NT2/D1 (cell line): ENCODE data around the gene UBE2L6.
A peak's percentile ranks its signal among the peaks of the same experiment; 100 is the strongest.

Experiments used
- DNase-seq: peaks from one replicate; pipeline ENCODE4 v3.0.0-alpha.2; 2011; ENCODE audit warnings: low read depth, low spot score
- H3K27me3 ChIP-seq: 2 replicates; pipeline ENCODE4 v1.6.0; 2011; ENCODE audit warnings: mild to moderate bottlenecking; ENCODE audit not compliant: insufficient read length, insufficient read depth
- H3K36me3 ChIP-seq: 2 replicates; pipeline ENCODE4 v1.6.1; 2011; ENCODE audit warnings: mild to moderate bottlenecking, low read length, mixed read lengths; ENCODE audit not compliant: insufficient read depth, insufficient read length
- H3K4me1 ChIP-seq: 2 replicates; pipeline ENCODE4 v1.5.1; 2011; ENCODE audit not compliant: insufficient read depth, insufficient read length
- H3K4me3 ChIP-seq: 2 replicates; pipeline ENCODE4 v1.5.1; 2011; ENCODE audit warnings: low read depth; ENCODE audit not compliant: insufficient read length
- H3K9ac ChIP-seq: 2 replicates; pipeline ENCODE4 v1.6.0; 2011; ENCODE audit warnings: low read depth; ENCODE audit not compliant: insufficient read length
- H3K9me3 ChIP-seq: 2 replicates; pipeline ENCODE4 v1.5.1; 2011; ENCODE audit warnings: mild to moderate bottlenecking, low read length; ENCODE audit not compliant: insufficient read depth
- SUZ12 ChIP-seq: IDR thresholded peaks from 2 replicates; pipeline ENCODE4 v1.6.1; 2011; ENCODE audit not compliant: insufficient read length, insufficient read depth; ENCODE audit errors: extremely low read depth
- YY1 ChIP-seq: IDR thresholded peaks from 2 replicates; pipeline ENCODE4 v1.6.1; 2011; ENCODE audit not compliant: insufficient read length, insufficient read depth
- ZNF274 ChIP-seq: IDR thresholded peaks from 2 replicates; pipeline ENCODE4 v1.6.1; 2011; ENCODE audit warnings: mild to moderate bottlenecking, low read depth, low read length

Gene UBE2L6

DNA sequence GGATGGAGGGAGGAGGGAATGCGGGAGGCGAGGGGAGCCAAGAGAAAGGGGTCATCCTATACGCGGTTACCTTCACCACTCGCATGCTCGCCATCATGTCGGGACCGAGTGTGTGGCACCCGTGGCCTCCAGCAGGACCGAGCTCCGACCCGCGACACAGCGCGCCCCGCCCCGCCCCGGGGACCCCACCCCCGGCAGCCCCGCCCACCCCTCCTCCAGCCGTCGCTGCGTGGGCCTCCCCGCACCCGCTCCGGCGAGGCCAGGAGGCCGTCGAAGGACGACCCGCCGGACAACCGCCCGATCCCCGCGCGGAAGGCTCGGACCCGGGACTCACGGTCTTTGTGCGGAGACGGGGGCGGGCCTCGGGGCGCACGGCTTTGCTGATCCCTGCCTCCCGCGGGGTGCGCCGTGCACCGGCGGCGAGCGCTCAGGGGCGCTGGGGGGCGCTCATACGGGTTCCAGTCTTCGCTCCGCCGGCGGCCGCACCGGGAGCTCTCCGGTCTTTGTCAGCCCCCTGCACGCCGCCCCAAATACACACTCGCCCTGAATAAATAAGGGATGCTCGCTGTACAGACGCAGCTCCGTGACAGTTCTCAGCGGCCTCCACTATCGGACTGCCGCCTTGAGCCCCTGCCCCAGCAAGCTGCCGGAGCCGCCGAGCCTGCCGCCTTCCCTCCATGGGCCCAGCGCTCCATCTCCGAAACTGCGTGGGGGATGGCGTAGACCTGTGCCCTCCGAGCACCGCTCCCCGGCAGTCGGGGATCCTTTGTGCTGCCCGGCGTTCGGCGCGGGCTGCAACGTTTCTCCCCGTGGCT, at the start of gene UBE2L6:
Gene UBE2L6 (minus strand): TSS at position 158 of the 815 bp plus-strand sequence. CDS start 61 bp downstream, at position 97.
- Histone ChIP-seq H3K9me3 (no peaks in the 10 kb centered on the region), H3K9ac (peak within 1 kb of the TSS; percentile 94), H3K36me3 (no peaks in the 10 kb centered on the region), H3K4me3 (peak within 1 kb of the TSS; percentile 81), H3K4me1 (peaks cover 8% of the 10 kb centered on the region), H3K27me3 (peaks cover 12% of the 10 kb centered on the region)
- TF ChIP-seq YY1, result no peak
- no peak for TF ChIP-seq ZNF274
- TF ChIP-seq SUZ12, result no peak
- no peak for DNase-seq

- no peak for DNase-seq
- H3K9me3 ChIP-seq, result peaks cover 20% of the 10 kb centered on the region
- no peak overlapping the region for H3K4me3 ChIP-seq
- H3K36me3 ChIP-seq, result no peaks in the 10 kb centered on the region
- no peaks in the 10 kb centered on the region for H3K27me3 ChIP-seq
- H3K9ac ChIP-seq, result no peak overlapping the region
- peaks cover 4% of the 10 kb centered on the region for H3K4me1 ChIP-seq
- no peak for TF ChIP-seq SUZ12
- TF ChIP-seq YY1, result no peak
- no peak for TF ChIP-seq ZNF274
Measured at GRCh38 chr11:57616595-57616994, 49.1 kb upstream of the UBE2L6 start.

GRCh38 chr11:57615308-57615707, 47.8 kb upstream of the UBE2L6 start:
- peaks cover 15% of the 10 kb centered on the region for H3K9me3 ChIP-seq
- H3K36me3 ChIP-seq, result no peaks in the 10 kb centered on the region
- TF ChIP-seq YY1 (no peak), ZNF274 (no peak), SUZ12 (no peak)
- no peak overlapping the region for H3K4me3 ChIP-seq
- no peaks in the 10 kb centered on the region for H3K27me3 ChIP-seq
- H3K4me1 ChIP-seq, result peaks cover 4% of the 10 kb centered on the region
- no peak for DNase-seq
- no peak overlapping the region for H3K9ac ChIP-seq

DNA sequence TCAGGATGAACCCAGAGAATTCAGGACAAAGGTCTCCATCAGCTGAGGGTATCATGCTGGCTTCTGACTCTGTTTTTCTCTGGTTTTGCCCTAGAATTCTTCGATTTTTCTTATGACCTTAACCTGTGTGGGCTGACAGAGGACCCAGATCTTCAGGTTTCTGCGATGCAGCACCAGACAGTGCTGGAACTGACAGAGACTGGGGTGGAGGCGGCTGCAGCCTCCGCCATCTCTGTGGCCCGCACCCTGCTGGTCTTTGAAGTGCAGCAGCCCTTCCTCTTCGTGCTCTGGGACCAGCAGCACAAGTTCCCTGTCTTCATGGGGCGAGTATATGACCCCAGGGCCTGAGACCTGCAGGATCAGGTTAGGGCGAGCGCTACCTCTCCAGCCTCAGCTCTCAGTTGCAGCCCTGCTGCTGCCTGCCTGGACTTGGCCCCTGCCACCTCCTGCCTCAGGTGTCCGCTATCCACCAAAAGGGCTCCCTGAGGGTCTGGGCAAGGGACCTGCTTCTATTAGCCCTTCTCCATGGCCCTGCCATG, 46.8 kb upstream of the UBE2L6 start:
- Histone ChIP-seq H3K36me3 (no peaks in the 10 kb centered on the region), H3K27me3 (no peaks in the 10 kb centered on the region)

GRCh38 chr11:57610170-57610569, 42.7 kb upstream of the UBE2L6 start:
- H3K4me1 ChIP-seq, result peaks cover 4% of the 10 kb centered on the region
- peaks cover 3% of the 10 kb centered on the region for H3K36me3 ChIP-seq
- no peaks in the 10 kb centered on the region for H3K27me3 ChIP-seq
- TF ChIP-seq ZNF274 (no peak), SUZ12 (no peak), YY1 (no peak)
- H3K4me3 ChIP-seq, result no peak overlapping the region
- DNase-seq, result no peak
- H3K9ac ChIP-seq, result no peak overlapping the region
- no peaks in the 10 kb centered on the region for H3K9me3 ChIP-seq

More for the DNA sequence above, 46.8 kb upstream of the UBE2L6 start:
- Histone ChIP-seq H3K4me1 (peaks cover 4% of the 10 kb centered on the region), H3K4me3 (no peak overlapping the region), H3K9ac (no peak overlapping the region), H3K9me3 (peaks cover 5% of the 10 kb centered on the region)
- no peak for DNase-seq
- TF ChIP-seq ZNF274, result no peak
- no peak for TF ChIP-seq YY1
- TF ChIP-seq SUZ12, result no peak

DNA sequence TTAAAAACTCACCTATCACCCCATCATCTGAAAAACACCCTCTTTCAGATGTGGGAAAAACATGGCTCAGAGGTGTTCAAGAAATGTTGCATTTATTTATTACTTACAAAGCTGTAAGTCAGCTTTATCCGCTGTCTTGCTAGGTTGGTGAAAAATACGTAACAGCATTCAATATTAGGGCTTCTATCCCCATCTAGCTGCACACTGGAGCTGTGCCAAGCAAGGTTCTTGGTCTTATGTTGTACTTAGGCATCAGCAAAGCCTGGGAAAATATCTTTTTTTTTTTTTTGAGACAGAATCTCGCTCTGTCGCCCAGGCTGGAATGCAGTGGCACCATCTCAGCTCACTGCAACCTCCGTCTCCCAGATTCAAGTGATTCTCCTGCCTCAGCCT, 37.6 kb upstream of the UBE2L6 start:
- peaks cover 3% of the 10 kb centered on the region for H3K36me3 ChIP-seq
- H3K27me3 ChIP-seq, result no peaks in the 10 kb centered on the region
- no peak for TF ChIP-seq YY1
- no peak for TF ChIP-seq ZNF274
- TF ChIP-seq SUZ12, result no peak
- no peak overlapping the region for H3K9ac ChIP-seq
- no peak overlapping the region for H3K4me3 ChIP-seq
- no peaks in the 10 kb centered on the region for H3K9me3 ChIP-seq
- H3K4me1 ChIP-seq, result peaks cover 3% of the 10 kb centered on the region
- no peak for DNase-seq

DNA sequence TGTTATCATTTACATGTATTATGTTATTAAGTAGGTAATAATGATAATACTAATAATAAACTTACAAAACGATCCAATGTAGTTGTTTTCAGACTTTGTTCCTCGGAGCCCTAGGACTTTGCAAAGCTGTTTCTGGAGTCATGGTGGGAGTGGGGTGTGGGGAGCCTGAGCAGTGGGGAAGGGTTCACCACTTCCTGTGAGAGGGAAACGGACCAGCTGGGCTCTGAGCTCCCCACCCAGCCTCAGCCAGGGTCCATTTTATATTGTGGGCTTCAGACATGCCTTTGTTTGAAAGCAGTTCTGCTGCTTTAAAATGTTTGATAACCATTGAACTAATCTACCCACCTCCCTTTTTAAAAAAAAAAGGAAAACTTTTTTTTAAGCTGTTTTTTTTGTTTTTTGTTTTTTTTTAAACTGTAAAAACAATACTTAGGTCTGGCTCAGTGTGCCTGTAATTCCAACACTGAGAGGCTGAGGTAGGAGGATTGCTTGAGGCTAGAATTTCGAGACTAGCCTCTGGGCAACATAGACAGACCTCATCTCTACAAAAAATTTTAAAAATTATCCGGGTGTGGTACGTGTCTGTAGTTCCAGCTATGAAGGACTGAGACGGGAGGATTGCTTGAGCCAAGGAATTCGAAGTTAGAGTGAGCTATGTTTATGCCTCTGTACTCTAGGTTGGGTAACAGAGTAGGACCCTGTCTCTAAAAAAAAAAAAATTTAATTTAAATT, 37.0 kb upstream of the UBE2L6 start:
- H3K36me3 ChIP-seq, result peaks cover 3% of the 10 kb centered on the region
- H3K4me1 ChIP-seq, result peaks cover 3% of the 10 kb centered on the region
- no peak for DNase-seq
- no peaks in the 10 kb centered on the region for H3K9me3 ChIP-seq
- no peaks in the 10 kb centered on the region for H3K27me3 ChIP-seq
- no peak for TF ChIP-seq YY1
- TF ChIP-seq SUZ12, result no peak
- no peak for TF ChIP-seq ZNF274
- no peak overlapping the region for H3K9ac ChIP-seq
- H3K4me3 ChIP-seq, result no peak overlapping the region
